Activated naive CD8-positive, alpha-beta T cell treated with anti-CD3 and anti-CD28 coated beads, Interleukin-2, amount 10 ng/mL, durations not matched to agents 7 days and 5 days (primary cell): ENCODE data around the gene WDR91. TPM values are rescaled to one million over a fixed set of nuclear protein-coding genes. Genes with fewer than 3 reads are reported as not detected.

Source experiments
- ATAC-seq: fragments of 150-1000 bp; cut with Tn5 transposase; one replicate; pipeline ENCODE4 v1.10.0; 2021; ENCODE audit warnings: low read depth, moderate library complexity
- POLR2A ChIA-PET: fragments of 350-600 bp; sonication (Branson Sonifier 250); formaldehyde crosslinking; loops from one replicate; lab custom pipeline; 2021; ENCODE audit warnings: antibody characterized with exemption; lab: Charles Lee
- DNase-seq: peaks from one replicate; pipeline ENCODE4 v3.0.0; 2021
- H3K27ac Mint-ChIP-seq: one replicate; pipeline ENCODE4 v1.8.0; 2022; ENCODE audit warnings: mild to moderate bottlenecking, mixed read lengths
- H3K27me3 Mint-ChIP-seq: one replicate; pipeline ENCODE4 v1.8.0; 2022; ENCODE audit warnings: mild to moderate bottlenecking, moderate library complexity, mixed read lengths
- H3K36me3 Mint-ChIP-seq: one replicate; pipeline ENCODE4 v1.8.0; 2021; ENCODE audit warnings: mild to moderate bottlenecking, mixed read lengths
- H3K4me1 Mint-ChIP-seq: one replicate; pipeline ENCODE4 v1.8.0; 2021; ENCODE audit warnings: mixed read lengths
- H3K4me3 Mint-ChIP-seq: one replicate; pipeline ENCODE4 v1.8.0; 2022; ENCODE audit warnings: mild to moderate bottlenecking, moderate library complexity, mixed read lengths
- H3K9me3 Mint-ChIP-seq: one replicate; pipeline ENCODE4 v1.8.0; 2021; ENCODE audit warnings: mixed read lengths
- microRNA-seq: library from miRNA; unstranded; fragments of <30 nt; microRNA quantifications from one replicate; pipeline ENCODE4 v1.2.0, GENCODE V29; 2022
- total RNA-seq, 2 experiments: library from RNA; stranded (reverse); gene quantifications; one replicate each; pipeline ENCODE4 v1.2.3, GENCODE V29; 2021

WDR91 gene
- total RNA-seq, 2 experiments from 2014 or later = 18.7 to 19.1 TPM

DNA sequence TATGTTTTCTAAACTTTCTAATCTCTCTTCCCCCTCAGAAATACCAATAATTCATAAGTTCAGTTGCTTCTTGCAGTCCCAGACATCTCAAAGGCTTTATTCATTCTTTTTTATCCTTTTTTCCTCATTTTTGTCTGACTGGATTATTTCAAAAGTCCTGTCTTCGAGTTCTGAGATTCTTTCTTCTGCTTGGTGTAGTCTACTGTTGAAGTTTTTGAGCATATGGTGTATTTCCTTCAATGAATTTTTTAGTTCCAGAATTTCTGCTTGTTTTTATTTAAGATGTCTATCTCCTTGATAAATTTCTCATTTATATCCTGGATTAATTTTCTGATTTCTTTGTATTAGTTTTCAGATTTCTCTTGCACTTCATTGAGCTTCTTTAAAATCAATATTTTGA is 55.0 kb downstream of the WDR91 start:
- H3K27ac Mint-ChIP-seq = no peak overlapping the region
- POLR2A ChIA-PET = interaction anchor here (1.1 kb wide), 1 partner anchor 8 kb away, joined by 3 read pairs; the partner anchor contains the start of gene TMEM140
- H3K36me3 Mint-ChIP-seq = peaks cover 88% of the 10 kb centered on the region
- peaks cover 29% of the 10 kb centered on the region for H3K4me1 Mint-ChIP-seq
- H3K4me3 Mint-ChIP-seq = no peak overlapping the region
- DNase-seq (no peak), ATAC-seq (no peak)
- H3K27me3 Mint-ChIP-seq = no peaks in the 10 kb centered on the region
- peaks cover 21% of the 10 kb centered on the region for H3K9me3 Mint-ChIP-seq

DNA sequence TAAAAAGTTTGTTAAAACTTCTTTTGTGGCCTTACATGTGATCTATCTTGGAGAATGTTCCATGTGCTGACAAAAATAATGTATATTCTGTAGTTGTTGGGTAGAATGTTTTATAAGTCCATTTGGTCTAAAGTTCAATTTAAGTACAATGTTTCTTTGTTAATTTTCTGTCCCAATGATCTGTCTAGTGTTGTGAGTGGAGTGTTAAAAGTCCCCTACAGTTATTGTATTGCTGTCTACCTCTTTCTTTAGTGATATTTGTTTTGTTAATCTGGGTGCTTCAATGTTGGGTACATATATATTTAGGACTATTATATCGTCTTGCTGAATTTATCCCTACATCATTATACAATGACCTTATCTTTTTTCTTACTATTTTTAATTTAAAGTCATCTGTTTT is 56.6 kb downstream of the WDR91 start:
- peaks cover 27% of the 10 kb centered on the region for H3K4me1 Mint-ChIP-seq
- H3K27me3 Mint-ChIP-seq = no peaks in the 10 kb centered on the region
- peaks cover 78% of the 10 kb centered on the region for H3K36me3 Mint-ChIP-seq
- POLR2A ChIA-PET = no interaction called here
- no peak overlapping the region for H3K27ac Mint-ChIP-seq
- H3K9me3 Mint-ChIP-seq = peaks cover 21% of the 10 kb centered on the region
- no peak overlapping the region for H3K4me3 Mint-ChIP-seq
- DNase-seq (no peak), ATAC-seq (no peak)

DNA sequence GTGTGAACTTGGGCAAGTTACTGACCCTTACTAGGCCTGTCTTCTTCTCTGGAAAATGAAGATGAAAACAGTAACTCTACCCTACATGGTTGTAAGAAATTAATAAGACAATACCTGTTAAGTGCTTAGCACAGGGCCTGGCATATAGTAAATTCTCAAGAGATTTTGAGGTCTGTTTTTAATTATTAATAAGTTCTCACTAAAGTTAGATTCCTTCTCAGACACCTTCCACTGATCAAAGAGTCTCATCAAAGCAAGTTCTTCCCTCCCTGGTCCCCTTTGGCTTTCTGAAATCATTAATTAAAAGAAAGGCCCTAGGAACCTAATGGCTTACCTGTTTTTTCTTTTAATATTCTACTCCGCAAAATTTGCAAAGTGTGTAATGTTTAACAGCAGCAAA is 58.9 kb downstream of the WDR91 start:
- peaks cover 58% of the 10 kb centered on the region for H3K36me3 Mint-ChIP-seq
- ATAC-seq = no peak
- H3K27me3 Mint-ChIP-seq = no peaks in the 10 kb centered on the region
- peaks cover 20% of the 10 kb centered on the region for H3K9me3 Mint-ChIP-seq
- H3K27ac Mint-ChIP-seq = no peak overlapping the region
- no peak overlapping the region for H3K4me3 Mint-ChIP-seq
- peaks cover 23% of the 10 kb centered on the region for H3K4me1 Mint-ChIP-seq
- no peak for DNase-seq
- POLR2A ChIA-PET = no interaction called here

DNA sequence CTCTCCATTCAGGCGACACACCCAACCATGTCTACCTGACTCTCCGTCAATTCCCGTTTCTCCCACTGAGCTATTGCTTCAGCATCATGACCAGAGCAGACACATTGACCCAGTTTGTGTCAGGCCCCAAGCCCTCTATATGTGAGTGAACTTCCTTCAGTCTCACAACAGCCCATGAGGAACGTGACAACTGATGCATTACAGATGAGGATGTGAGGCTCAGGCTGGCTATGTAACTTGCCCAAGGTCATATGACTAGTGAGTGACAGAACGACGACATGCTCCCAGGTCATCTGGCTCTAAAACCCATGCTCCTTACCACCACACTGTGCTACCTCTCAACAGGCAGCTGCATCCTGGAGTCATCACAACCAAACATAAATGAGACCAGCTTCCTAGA is 59.8 kb downstream of the WDR91 start:
- Mint-ChIP-seq H3K27me3 (no peaks in the 10 kb centered on the region), H3K36me3 (peaks cover 49% of the 10 kb centered on the region), H3K27ac (peak overlapping the region; percentile 62), H3K4me1 (peaks cover 28% of the 10 kb centered on the region), H3K4me3 (peak overlapping the region; percentile 47), H3K9me3 (peaks cover 16% of the 10 kb centered on the region)
- ATAC-seq (no peak), DNase-seq (no peak)
- POLR2A ChIA-PET = interaction anchor here (0.9 to 1.0 kb wide), 2 partner anchors 17 to 166 kb away, joined by 3 read pairs; no protein-coding TSS in a partner anchor

DNA sequence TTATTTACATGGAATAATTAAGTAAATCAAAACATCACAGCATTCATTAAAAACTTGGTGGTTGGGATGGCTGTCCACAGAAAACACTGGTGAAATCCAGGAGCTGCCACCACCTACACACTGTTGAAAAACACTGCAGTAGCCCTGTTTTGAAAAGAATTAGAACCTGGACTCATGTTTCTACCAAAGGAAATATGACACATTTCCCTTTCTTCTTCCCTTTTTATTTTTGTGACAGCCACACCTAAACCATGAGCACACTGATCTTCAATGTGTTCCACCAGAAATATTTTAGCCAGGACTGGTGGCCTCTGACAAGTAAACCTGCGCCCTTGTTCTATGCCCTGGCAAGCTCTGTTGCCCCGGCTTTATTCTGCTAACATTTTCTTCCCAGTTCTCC is 60.2 kb downstream of the WDR91 start:
- peaks cover 45% of the 10 kb centered on the region for H3K36me3 Mint-ChIP-seq
- peaks cover 31% of the 10 kb centered on the region for H3K4me1 Mint-ChIP-seq
- peaks cover 16% of the 10 kb centered on the region for H3K9me3 Mint-ChIP-seq
- ATAC-seq = no peak
- POLR2A ChIA-PET = interaction anchor here (0.9 to 1.0 kb wide), 2 partner anchors 18 to 166 kb away, joined by 3 read pairs; no protein-coding TSS in a partner anchor
- H3K4me3 Mint-ChIP-seq = peak overlapping the region; percentile 47
- H3K27ac Mint-ChIP-seq = peak overlapping the region; percentile 62
- no peaks in the 10 kb centered on the region for H3K27me3 Mint-ChIP-seq
- no peak for DNase-seq

DNA sequence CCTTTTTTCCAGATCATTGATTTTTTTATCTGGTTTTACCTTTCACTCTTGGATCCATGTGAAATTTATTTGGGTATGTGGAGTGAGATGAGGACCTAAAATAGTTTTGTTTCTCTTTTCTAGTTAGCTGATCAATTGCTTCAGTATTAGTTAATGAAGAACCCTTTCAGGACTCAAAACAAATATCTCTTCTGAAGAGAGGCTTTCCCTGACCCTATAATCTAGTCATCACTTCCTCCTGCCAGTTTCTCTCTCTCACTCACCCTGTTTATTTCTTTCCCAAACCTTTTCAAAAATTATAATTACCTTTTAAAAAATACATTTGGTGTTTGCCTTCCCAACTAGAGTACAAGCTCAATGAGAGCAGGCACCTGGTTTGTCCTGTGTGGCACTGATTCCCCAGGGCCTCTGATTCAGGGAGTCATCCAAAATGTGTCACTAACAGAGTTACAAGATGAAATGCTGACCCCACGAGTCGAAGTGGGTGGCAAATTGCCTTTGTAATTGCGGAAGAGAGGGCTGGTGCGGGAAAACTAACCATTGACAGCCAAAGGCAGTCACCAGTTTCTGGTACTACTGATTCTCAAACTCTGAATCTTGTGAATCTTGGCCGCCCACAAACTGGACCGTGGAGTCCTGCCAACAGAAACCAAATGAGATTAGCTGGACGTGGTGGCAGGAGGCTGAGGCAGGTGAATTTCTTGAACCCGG is 61.1 kb downstream of the WDR91 start:
- DNase-seq (no peak), ATAC-seq (no peak)
- H3K4me1 Mint-ChIP-seq = peaks cover 37% of the 10 kb centered on the region
- H3K36me3 Mint-ChIP-seq = peaks cover 40% of the 10 kb centered on the region
- peak overlapping the region; percentile 97 for H3K27ac Mint-ChIP-seq
- H3K27me3 Mint-ChIP-seq = no peaks in the 10 kb centered on the region
- POLR2A ChIA-PET = interaction anchor here (3.0 kb wide), 1 partner anchor 504 kb away, joined by 11 read pairs; the partner anchor contains the start of gene BPGM
- H3K9me3 Mint-ChIP-seq = peaks cover 14% of the 10 kb centered on the region
- peak overlapping the region; percentile 88 for H3K4me3 Mint-ChIP-seq

DNA sequence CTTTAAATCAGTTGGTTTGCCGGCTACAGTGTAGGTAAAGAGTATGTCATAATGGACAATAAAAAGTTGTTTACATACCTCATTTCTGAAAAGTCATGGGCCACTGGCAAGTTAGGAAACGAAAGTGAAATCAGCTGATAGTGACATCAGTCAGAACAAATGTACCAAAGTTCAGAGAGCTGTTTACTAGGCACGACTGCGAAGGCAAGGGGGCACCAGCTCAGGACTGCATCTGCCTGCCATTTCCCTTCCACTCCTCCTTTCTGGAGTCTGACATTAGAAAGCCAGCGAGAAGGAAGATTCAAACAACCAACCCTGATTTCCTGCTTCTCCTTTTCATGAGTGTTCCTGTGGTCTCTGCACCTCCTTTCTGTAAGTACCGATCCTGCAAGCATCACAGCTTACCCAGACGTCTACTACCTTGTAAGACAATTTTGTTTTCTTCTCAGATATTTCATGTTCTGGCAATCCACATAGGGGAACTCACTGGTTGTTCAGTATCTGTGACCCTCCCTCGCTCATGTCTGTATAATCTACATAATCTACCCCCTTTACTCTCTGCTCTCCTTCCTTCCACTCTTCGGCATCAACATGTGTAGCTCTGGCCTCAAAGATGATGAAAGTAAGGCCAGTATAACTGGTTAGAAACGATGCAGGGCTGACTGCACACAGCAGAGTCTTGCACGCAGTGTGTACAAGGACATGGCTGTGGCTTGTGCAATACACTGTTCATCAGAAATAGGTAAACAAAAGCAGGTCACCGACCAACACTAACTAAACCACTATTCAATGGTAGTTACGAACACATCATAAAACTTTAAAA is 63.2 kb downstream of the WDR91 start, which contains the start of gene TMEM140:
Gene TMEM140 (plus strand): TSS at position 174 of the 823 bp plus-strand sequence. CDS start 16,370 bp downstream, outside the sequence.
- Mint-ChIP-seq H3K9me3 (peaks cover 3% of the 10 kb centered on the region), H3K4me1 (peaks cover 38% of the 10 kb centered on the region), H3K4me3 (peak within 1 kb of the TSS; percentile 88), H3K27ac (peak within 1 kb of the TSS; percentile 97), H3K36me3 (peaks cover 21% of the 10 kb centered on the region), H3K27me3 (no peaks in the 10 kb centered on the region)
- ATAC-seq (peak; percentile 79), DNase-seq (peak; percentile 63)
- POLR2A ChIA-PET = interaction anchor here (1.3 to 3.8 kb wide), 11 partner anchors 9 to 502 kb away, joined by 3 to 49 read pairs (median 13); partner anchors contain the start of genes AGBL3, BPGM, CYREN and WDR91

DNA sequence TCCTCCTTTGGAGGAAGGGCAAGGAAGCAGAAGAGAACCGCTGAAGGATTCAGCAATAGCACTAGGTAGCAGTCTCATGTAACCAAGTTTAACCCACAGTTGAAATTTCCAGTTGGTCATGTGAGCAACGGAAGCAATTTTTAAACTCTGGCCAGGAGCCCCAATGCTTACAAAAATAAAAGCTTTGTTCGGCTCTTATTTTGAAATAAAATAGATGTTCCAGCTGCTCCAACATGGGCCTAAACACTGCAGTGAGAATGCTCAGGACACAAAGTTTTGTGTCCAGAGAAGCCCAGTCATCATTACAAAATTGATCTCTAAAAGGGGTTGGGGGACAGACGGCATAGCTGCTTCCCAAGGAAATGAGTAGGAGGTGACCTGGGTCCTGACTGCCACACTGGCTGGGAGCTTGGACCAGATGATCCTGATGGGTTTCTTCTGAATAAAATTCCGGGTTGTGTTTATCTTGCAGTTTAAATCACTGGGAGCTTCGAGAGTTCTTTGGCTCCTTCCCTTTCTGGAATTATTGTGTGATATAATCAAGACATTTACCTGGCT is 63.9 kb downstream of the WDR91 start:
- POLR2A ChIA-PET = interaction anchor here (1.3 to 3.8 kb wide), 11 partner anchors 10 to 501 kb away, joined by 3 to 49 read pairs (median 13); partner anchors contain the start of genes AGBL3, BPGM, CYREN and WDR91
- Mint-ChIP-seq H3K4me1 (peaks cover 38% of the 10 kb centered on the region), H3K36me3 (peaks cover 15% of the 10 kb centered on the region), H3K27me3 (no peaks in the 10 kb centered on the region), H3K9me3 (no peaks in the 10 kb centered on the region), H3K27ac (peak overlapping the region; percentile 97), H3K4me3 (peak overlapping the region; percentile 88)
- peak; percentile 37 for ATAC-seq
- no peak for DNase-seq

DNA sequence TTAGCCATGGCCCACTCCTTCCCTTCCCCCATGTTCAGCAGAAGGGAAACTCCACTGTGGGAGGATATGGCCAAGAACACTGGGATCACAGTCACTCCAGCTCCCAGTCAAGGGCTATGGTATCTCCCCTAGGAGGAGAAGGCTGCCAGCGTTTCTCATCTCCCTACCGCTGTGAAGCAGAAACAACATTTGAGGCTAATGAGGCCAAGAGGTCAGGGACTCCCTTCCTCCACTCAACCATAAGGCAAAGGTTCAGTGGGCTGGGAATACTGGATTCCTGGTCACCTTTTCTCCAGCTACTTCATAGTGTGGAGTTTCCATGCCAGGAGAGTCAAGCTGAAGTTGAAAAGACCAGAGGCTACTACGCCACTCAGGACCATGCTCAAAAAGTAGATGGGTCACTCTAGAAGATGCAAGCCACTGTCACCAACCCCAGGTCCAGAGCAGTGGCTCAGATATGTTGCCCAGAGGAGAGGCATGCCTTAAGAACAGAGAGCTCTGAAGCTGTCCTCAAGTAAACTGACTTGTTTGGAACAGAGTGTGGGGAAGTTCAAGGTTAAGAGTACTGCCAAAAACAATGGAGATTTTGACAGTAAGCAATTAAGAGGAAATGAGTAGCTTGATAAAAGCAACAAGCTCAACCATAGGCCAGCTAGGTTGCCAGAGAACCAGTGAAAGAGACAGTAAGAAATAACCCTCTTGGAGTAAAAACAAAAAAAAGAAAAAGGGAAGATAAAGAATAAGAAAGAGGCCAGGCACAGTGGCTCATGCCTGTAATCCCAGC is 67.2 kb downstream of the WDR91 start:
- Mint-ChIP-seq H3K36me3 (peaks cover 17% of the 10 kb centered on the region), H3K27me3 (no peaks in the 10 kb centered on the region), H3K4me3 (no peak overlapping the region), H3K4me1 (peaks cover 18% of the 10 kb centered on the region), H3K9me3 (peaks cover 9% of the 10 kb centered on the region), H3K27ac (no peak overlapping the region)
- ATAC-seq (no peak), DNase-seq (no peak)
- POLR2A ChIA-PET = no interaction called here

Small RNAs within 50 kb of the gene (microRNA-seq; reads per million reads assigned to microRNA genes)
- gene MIR6509 = not detected

Other genes with a start within 250 kb of the WDR91 start
- gene AGBL3, start 225.0 kb downstream of the WDR91 start, total RNA-seq = 1 to 10 TPM; 4.5 to 6.7 TPM
- 10 to 100 TPM; 29.8 to 31.0 TPM for gene TMEM140, start 63.5 kb downstream of the WDR91 start, total RNA-seq
- 10 to 100 TPM; 39.6 to 40.8 TPM for gene CYREN, start 40.8 kb downstream of the WDR91 start, total RNA-seq
- gene STRA8, start 22.3 kb upstream of the WDR91 start, total RNA-seq = not detected